GM18909 (cell line): ENCODE results near the gene KYNU.

Source experiments
- ATAC-seq: cut with Tn5 transposase; IDR thresholded peaks from one replicate; pipeline ENCODE4 v1.9.1; 2021; ENCODE audit warnings: mild to moderate bottlenecking; ENCODE audit not compliant: unreplicated experiment, poor library complexity

The KYNU gene

DNA sequence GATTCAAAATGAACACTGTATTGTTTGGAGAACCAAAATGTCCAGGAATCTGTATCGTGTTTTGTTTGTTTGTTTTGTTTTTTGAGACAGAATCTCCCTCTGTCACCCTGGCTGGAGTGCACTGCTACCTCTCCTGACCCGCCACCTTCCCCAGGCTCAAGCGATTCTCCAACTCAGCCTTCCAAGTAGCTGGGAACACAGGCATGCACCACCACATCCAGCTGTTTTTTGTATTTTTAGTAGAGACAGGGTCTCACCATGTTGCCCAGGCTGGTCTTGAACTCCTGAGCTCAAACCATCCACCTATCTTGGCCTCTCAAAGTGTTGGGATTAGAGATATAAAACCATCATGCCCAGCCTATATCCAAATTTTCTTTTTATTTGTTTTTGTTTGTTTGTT, 74.6 kb downstream of the KYNU start:
- no peak for ATAC-seq

DNA sequence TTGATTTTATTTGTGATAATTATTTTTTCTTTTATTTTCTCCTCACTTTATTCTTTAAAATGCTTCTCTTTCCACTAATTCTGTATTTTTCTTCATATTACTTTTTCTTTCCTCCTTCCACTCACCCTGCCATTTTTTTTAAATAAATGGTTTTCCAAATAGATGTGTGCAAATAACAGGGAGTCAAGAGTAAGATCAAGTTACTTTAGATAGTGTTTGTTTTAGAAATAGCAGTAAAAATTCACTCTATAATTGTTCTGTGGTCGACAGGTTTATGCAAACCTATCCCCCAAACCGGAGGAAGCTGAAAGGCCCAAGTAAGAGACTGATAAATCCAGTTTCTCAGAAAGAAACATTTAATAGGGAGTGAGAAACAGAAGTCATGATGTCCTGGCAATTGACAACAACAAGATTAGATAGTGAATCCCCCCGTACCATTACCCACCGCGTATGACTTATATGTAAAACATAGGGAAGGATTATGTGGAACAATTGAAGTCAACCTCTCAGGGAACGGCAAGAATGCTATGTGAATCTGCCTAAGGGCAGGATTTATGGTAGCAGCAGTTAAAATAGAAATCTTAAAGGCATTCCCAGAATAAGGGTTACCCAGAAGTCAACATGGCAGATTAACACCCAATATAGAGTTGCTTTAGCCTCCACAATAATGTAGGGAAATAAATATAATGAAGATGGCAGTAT, 75.5 kb downstream of the KYNU start:
- ATAC-seq, result no peak

DNA sequence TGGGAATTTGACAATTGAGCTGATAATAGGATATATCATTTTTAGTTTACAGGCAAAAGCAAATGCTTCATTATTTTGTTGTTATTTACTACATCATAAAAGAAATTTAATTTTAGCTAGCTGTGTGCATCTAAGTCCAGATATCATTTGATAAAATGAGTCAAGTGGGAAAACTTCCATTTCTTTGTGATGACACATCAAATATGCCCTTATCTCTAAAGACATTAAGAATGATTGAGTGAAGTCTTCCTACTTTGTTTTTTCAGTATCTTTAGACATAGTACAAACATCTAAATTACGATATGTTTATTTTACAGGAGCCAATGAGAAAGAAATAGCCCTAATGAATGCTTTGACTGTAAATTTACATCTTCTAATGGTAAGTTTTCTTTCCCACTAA, 77.0 kb downstream of the KYNU start:
- ATAC-seq, result no peak

DNA sequence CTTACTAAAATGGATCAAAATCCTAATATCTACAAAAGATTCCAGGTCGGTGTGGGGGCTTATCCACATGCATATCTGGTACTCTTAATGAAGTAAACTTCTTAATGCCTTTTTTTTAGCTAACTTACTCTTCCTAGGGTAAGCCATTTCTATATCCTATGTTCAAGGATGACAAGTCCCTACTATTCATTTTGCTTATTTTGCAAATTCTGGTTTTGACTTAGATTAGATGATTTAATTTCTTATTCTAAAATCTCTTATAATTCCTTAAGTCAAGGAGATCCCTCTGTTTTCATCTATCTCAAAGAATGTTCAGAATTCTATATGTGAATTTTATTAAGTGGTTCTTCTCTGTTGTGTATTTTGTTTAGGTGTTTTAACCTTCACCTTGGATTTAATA, 79.7 kb downstream of the KYNU start:
- no peak for ATAC-seq

DNA sequence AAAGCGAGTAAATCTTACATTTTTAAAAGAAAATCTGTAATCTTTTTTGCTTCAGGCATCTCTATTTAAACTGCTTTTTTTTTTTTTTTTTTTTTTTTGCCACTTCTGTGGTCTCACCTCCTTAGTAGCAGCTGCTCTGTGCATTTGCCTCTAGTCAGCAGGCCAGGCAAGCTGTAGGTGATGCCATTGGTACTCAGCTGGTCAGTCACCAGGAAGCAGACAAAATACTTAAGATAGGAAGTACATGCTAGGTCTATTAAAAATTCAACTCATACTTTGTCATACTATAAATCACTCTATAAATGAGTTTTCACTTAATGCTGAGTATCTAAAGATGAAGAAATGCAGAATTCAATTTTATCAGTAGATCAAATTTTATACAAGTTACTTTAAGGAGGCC, 83.7 kb downstream of the KYNU start:
- ATAC-seq, result no peak

DNA sequence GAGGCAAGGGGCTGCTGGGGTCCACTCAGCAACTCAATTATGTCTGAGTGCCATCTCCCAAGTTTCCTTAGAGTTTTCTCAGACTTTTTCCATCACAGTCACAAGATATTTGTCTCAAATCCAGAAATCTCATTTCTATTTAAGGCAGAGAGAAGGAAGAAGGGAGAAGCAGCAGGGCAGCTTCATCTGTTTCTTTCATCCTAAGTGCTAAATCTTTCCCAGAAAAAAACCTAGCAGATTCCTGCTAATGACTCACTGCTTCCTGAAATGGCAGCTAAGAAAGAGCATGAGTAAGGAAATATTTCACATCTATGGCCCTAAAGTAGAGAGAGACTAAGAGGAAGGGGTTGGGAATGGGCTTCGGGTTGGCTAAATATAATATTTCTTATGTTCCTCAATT, 88.0 kb downstream of the KYNU start:
- ATAC-seq, result no peak

DNA sequence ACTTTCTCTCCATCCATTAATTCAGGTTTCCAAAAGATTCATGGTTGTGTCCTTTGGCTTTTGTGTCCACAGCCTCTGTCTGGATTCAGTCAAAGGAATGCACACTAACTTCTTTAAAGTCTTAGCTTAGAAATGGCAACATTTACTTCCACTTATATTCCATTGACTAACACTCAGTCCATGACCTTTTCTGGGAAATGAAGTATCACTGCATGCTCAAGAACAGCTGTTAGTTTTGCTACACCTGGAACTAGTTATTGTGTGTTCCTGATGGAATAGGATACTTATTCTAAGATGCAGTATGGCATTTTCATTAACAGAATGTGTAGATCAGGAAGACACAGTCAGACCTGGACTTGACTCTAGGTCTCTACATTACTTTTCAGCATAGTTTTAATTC, 88.8 kb downstream of the KYNU start:
- no peak for ATAC-seq

DNA sequence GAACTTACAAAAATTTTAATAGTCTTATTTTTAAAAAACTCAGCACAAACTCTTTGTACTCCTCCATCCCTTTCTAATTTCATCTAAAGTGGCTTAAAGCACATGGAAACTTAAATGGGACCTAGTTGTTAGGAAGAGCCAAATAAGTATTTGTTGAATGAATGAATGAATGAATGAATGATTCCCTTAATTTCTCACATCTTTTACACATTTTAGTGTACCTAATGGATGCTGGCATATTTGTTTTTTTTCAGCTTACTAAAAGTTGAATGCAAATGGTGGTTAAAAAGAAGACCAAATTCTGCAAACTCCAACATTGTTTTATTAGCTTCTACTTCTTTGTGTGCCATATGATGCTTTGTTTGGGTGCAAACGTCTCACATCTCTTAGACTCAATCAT, 89.6 kb downstream of the KYNU start:
- ATAC-seq, result no peak

DNA sequence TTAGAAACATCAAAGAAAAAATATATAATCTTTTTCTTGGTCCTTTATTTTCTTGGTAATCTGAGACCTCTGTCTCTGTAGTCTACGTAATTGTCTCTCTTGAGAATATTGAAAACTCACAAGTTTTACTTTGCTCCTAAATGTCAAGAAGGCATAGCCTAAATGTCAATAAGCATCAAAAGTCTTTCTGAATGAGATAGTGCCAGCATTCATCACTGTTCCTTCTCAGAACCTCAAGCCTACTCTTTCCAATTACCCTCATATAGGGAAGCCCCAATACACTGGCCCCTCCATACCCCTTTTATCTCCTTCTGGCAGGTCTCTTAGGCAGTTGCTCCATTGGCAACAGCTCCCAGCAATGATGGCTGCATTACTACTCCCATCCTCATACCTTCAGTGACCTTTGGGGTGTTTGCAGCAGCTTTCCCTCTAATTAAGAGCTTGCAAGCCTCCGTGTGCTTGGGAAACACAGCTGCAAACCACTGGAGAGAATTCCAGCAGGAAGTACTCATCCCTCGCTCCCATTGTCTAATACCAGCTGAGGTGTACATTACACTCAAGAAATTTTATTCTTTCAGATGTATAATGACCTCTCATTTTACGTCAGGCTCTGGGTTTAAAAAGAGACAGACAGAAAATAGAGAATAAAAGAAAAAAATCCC, 95.8 kb downstream of the KYNU start:
- ATAC-seq, result no peak

DNA sequence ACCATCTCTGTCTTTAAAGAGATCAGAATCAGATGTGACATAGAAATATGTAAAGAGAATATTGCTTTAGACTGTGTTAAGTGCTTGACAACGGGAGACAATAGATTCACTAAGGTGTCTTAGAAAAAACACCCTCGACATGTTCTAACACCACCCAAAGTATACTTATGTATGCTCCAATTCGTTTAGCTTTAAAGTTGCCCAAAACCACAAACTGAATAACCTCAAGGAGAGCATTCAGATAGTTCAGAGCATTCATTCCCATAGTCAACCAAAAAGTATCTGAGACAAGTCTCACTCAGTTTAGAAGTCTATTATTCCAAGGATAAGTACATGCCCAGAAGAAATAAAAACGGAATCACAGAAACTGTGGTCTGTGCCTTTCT, 96.4 kb downstream of the KYNU start:
- ATAC-seq, result peak; percentile 11

DNA sequence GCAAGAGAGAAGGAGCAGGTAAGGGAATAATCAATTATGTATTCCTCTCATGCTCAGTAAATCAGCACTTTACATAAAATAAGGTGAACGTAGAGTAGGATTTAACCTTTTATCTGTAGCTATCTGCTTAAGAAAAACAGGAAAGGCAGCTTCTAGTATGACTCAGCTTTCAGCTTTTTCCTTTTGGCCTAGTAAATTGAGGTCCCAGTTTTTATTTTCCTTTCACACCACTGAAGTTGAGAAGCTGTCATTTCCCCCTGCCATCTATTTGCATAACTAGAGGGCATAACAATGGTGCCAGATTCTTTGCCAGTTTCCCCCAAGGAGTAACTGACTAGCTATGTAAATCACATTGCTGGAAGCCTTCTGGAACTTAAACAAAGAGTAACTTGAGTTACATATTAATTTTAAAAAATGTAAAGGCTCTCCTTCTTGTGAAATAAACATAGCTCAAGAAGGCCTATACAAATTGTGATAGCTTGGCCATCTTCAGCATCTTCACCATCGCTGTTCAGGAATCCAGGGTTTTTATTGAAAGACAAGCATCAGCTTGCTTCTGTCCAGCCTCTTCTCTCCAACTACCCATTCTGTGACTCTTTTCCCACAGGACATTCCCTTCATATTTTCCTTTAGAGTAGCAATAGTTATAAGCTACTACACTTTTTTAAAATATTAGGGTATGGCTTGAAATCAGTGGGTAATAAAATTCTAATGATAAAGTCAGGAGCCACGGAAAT, 97.0 kb downstream of the KYNU start:
- ATAC-seq, result peak; percentile 66

DNA sequence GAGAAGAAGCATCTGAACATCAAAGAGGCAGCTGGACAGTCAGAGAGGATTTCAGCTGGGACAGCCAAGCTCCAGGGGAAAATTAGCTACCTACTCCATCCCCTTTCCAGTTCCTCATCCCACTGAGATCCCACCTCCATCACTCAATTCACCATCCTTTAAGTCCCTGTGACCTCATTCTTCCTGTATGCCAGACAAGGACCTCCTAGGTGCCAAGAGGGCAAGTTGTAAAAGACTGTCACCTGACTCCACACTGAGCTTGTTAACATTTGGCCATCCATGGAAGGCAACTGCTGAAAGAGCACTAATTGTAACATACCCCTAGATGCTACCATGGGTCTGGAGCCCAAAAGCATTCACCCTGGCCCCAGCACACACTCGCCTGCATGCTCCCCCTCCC, 97.8 kb downstream of the KYNU start:
- ATAC-seq, result no peak

DNA sequence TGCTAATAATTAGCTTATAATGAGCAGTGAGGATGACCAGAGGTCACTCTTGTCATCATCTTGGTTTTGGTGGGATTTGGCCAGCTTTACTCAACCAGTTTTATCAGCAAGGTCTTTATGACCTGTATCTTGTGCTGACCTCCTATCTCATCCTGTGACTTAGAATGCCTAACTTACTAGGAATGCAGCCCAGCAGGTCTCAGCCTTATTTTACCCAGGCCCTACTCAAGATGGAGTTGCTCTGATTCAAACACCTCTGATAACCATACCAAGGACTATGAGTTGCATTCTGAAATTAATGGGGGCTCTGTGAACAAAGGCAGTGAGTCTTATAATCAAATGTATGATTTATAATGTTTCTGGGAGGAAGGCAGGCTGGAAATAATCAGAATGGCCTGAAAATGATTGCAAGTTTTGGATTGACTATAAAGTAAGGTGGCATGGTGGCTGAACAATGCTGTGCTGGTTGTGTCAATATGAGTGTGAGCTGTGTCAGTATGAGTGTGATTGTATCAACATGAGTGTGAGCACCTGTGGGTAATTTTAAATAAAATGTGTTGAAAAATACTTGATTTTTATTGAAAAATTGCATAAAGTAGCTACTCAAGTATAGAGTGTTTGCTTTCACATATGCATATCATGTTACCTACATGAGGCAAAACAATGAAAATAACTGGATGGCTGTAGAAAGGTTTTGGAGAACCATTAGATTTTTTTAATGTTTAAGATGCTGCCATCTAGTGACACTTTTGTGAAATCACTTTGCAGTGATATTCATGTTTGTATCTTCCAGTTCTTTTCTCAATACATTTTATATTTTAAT, 103.0 kb downstream of the KYNU start:
- ATAC-seq, result peak; percentile 45

DNA sequence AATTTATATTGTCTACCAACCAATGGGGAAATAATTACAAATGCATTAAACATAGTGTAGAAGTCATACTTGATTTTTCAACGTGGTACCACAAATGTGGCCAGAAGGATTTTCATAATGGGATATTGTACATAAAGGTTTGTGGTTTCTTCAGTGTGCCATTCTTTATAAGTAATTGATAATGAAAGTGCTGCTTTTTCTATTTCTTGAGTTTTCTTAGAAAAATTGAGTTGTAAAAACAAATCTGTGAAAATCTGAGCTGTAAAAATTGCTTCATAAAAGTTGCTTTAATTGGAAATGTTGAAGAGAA, 103.6 kb downstream of the KYNU start:
- ATAC-seq, result peak; percentile 3

DNA sequence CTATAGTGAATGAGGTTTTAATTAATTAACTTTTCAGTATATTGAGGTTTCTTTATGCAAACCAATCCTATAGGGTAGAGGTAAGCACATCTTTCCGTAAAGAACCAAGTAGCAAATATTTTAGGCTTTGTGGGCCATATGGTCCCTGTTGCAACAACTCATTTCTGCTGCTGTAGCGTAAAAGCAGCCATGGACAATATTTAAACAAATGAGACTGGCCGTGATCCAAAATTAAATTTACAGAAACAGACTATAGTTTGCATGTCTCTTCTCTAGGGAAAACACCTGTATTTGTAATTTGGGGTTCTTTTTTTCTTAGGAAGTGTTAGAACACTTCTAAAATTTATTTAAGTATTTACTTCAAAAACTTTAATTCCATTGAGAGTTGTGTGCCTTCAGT, 104.3 kb downstream of the KYNU start:
- no peak for ATAC-seq

DNA sequence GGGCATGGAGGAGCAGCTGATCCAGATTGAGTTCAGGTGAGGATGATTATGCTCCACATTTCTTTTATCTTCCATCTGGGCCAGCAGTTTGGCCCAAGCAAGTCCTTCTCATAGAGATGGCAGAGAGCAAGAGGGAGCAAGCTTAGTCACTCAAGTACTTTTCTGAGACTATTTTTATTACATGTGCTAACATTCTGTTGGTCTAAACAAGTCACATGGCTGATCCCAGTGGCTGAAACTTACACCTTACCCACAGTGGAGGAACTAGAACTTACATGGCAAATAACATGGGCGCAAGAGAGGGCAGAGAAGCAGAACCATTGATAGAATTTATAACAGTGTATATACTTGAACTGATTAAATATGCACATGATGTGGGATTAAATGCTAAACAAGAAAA, 105.7 kb downstream of the KYNU start:
- ATAC-seq, result peak; percentile 83

DNA sequence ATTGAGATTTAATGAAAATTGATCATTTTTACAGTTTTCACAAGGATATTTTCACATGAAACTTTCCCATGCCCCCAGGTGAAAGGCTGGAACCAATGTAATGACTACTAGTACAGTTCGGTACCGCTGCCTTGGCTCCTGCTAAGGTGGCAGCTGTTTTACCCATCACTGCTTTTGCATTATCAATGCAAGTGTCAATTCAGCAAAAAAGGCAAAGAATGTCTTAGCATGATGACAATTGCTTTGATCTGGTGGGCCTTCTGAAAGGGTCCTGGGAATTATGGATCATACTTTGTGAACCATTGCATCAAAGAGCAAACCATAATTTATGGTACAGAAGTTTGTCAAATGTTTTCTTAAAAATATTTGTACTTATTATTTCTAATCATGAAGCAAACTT, 107.2 kb downstream of the KYNU start:
- ATAC-seq, result no peak

DNA sequence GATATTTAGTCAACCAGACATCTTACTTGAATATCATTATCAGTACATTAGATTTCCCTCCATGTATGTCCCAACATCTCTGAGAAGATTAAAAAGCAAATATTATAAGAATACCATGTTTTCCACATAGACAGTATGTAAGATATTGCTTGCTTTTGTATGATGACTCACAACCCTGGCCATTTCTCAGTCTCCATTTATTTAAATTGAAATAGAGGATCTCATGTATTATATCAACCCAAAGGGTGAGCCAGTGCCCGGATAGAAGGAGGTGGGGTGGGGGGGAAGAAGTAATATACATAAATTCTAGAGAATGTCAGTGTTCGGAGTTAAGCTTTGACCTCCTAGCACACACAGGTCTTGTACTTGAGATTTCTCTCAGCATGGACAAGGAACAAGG, 109.6 kb downstream of the KYNU start:
- no peak for ATAC-seq

DNA sequence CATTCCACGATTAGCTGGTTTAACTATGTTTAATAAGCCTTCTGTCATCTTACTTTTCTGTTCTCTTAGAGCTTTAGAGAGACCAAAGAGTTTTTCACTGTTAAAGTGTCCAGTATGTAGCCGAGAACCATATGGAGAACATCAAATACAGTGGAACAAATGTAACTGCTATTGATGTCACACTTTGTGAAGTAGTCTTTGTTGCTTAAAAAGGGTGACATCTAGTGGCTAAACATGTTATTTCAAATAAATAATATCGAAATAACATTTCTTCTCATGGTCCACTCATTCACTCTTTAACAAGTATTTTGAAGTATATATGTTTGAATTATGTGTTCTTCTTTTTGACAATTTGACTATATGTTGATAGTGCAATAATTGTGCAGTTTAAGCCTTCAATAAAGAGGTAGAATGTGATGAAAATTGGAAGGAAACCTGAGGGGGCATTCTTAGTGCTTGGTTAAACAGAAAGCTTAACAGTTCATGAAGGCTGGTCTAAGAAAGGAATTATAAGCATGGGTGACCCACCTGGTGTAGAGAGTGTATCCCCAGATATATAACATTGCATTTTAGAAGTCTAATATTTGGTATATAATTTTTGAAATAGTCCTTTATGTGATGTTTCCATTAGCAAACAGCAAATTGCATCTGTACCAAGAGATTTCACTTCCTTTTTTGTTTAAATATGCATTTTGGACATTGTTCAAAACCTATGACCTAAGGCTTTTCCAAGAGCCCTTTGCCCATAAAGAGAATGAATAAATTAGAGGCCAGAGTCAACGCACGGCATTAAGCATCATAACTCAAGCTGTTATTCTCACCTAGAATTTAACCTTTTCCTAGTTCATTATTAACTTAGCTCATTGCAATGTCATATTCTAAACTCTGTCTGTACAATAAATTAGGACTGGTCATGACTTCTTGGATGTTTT, 112.1 kb downstream of the KYNU start:
- peak; percentile 80 for ATAC-seq

DNA sequence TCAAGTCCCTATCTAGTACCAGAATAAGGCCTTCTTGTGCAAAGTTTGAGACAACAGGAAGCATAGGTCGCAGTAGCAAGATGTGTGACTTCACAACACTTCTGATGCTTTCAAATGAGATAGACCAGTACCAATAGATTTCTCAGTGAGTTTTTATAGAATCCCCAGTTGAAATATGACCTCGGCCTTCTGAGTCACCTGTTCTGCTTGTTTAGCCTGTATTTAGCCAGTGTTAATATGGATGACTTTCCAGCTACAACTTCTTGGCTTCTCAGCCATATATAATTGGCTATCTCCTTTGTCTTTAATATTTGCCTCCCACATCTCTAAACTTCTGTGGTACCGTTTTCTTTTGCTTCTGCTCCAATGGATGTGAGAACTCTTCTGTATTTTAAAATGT, 113.8 kb downstream of the KYNU start:
- no peak for ATAC-seq
